B cell (primary cell): ENCODE measurements around the gene SUPT5H. TPM values are rescaled to one million over a fixed set of nuclear protein-coding genes. Genes with fewer than 3 reads are reported as not detected.

Source experiments
- ATAC-seq: fragments of 200-7000 bp; cut with Tn5 transposase; one replicate; pipeline ENCODE4 v1.10.0; 2021; ENCODE audit warnings: low read depth, mild to moderate bottlenecking, moderate number of reproducible peaks, moderate library complexity
- CTCF ChIA-PET: fragments of 350-600 bp; sonication (Branson Sonifier 250); formaldehyde crosslinking; loops from one replicate; lab custom pipeline; 2021; ENCODE audit warnings: antibody characterized with exemption, inconsistent platforms; lab: Charles Lee
- POLR2A ChIA-PET: fragments of 350-600 bp; sonication (Branson Sonifier 250); formaldehyde crosslinking; loops from one replicate; lab custom pipeline; 2021; ENCODE audit warnings: antibody characterized with exemption; lab: Charles Lee
- DNase-seq: peaks from one replicate; pipeline ENCODE4 v3.0.0; 2013
- H2AFZ ChIP-seq: 2 replicates; pipeline ENCODE4 v1.6.1; 2012; ENCODE audit warnings: mild to moderate bottlenecking, low read depth, low read length; ENCODE audit not compliant: insufficient read depth, poor library complexity, severe bottlenecking
- H3K27ac ChIP-seq, 2 donors: 1 replicate in 1 of 2; 2 replicates in 1 of 2; pipeline ENCODE4 v1.5.1; 2012 to 2013; ENCODE audit warnings: low read length in 2 of 2, mild to moderate bottlenecking in 2 of 2, moderate library complexity in 1 of 2
- H3K27me3 ChIP-seq, 4 experiments: fragments of 200-600 bp in 1 of 4; sonication (generic) in 1 of 4; replicated peaks in 1 of 4; 1 replicate in 2 of 4; 2 replicates in 2 of 4; pipeline versions ENCODE4 v1.6.1 to v1.7.0; 2013 to 2016; ENCODE audit warnings: low read length in 3 of 4, mild to moderate bottlenecking in 2 of 4, mixed read lengths in 1 of 4, moderate library complexity in 1 of 4; ENCODE audit not compliant: insufficient read depth in 4 of 4, control insufficient read depth in 3 of 4; ENCODE audit errors: control extremely low read depth in 1 of 4
- H3K36me3 ChIP-seq, 2 experiments: replicated peaks in 1 of 2; 1 replicate in 1 of 2; 2 replicates in 1 of 2; pipeline versions ENCODE4 v1.6.1 to v1.7.1; 2013; ENCODE audit warnings: low read length in 1 of 2; ENCODE audit not compliant: insufficient read depth in 2 of 2, control insufficient read depth in 1 of 2; ENCODE audit errors: control extremely low read depth in 1 of 2, extremely low read depth in 1 of 2
- H3K4me1 ChIP-seq, 2 donors: fragments of 200-600 bp in 1 of 2; sonication (generic) in 1 of 2; 1 replicate in 1 of 2; 2 replicates in 1 of 2; pipeline versions ENCODE4 v1.5.1 to v1.6.1; 2013 to 2017; ENCODE audit warnings: low read length in 2 of 2; ENCODE audit not compliant: control insufficient read depth in 2 of 2, insufficient read depth in 2 of 2
- H3K4me2 ChIP-seq: replicated peaks from 2 replicates; pipeline ENCODE3; 2012; ENCODE audit warnings: mild to moderate bottlenecking, low read depth, low read length; ENCODE audit not compliant: poor library complexity, severe bottlenecking
- H3K4me3 ChIP-seq, 5 experiments: fragments of 200-600 bp in 1 of 5; sonication (generic) in 1 of 5; 1 replicate in 3 of 5; 2 replicates in 2 of 5; pipeline versions ENCODE4 v1.5.1 to v1.7.0; 2011 to 2016; ENCODE audit warnings: low read length in 4 of 5, mild to moderate bottlenecking in 4 of 5, low read depth in 2 of 5, control low read depth in 1 of 5, moderate library complexity in 1 of 5; ENCODE audit not compliant: insufficient read depth in 1 of 5; ENCODE audit errors: control extremely low read depth in 1 of 5, extremely low read depth in 1 of 5
- H3K79me2 ChIP-seq: fragments of 200-600 bp; sonication (generic); one replicate; pipeline ENCODE4 v1.6.0; 2016; ENCODE audit warnings: low read length; ENCODE audit not compliant: control insufficient read depth, insufficient read depth
- H3K9ac ChIP-seq: fragments of 200-600 bp; sonication (generic); 2 replicates; pipeline ENCODE4 v1.6.1; 2017; ENCODE audit warnings: mild to moderate bottlenecking, low read length, moderate library complexity
- H3K9me3 ChIP-seq, 3 donors: one replicate each; pipeline versions ENCODE4 v1.6.1 to v1.7.1; 2013; ENCODE audit warnings: low read length in 2 of 3; ENCODE audit not compliant: control insufficient read depth in 2 of 3, insufficient read depth in 1 of 3; ENCODE audit errors: control extremely low read depth in 1 of 3
- H4K20me1 ChIP-seq: 2 replicates; pipeline ENCODE4 v1.6.0; 2012; ENCODE audit warnings: mild to moderate bottlenecking, low read length; ENCODE audit not compliant: insufficient read depth, control insufficient read depth, poor library complexity, severe bottlenecking
- H3K27ac Mint-ChIP-seq: one replicate; pipeline ENCODE4 v1.8.0; 2021; ENCODE audit warnings: mixed read lengths
- H3K27me3 Mint-ChIP-seq: one replicate; pipeline ENCODE4 v1.8.0; 2021; ENCODE audit warnings: mixed read lengths
- H3K4me1 Mint-ChIP-seq: one replicate; pipeline ENCODE4 v1.8.0; 2021; ENCODE audit warnings: mixed read lengths
- H3K4me3 Mint-ChIP-seq: one replicate; pipeline ENCODE4 v1.8.0; 2021; ENCODE audit warnings: mixed read lengths
- H3K9me3 Mint-ChIP-seq: one replicate; pipeline ENCODE4 v1.8.0; 2022; ENCODE audit warnings: mixed read lengths; ENCODE audit not compliant: insufficient read depth
- EZH2 ChIP-seq: IDR thresholded peaks from 2 replicates; pipeline ENCODE4 v1.6.1; 2012; ENCODE audit warnings: borderline replicate concordance, low read depth, mild to moderate bottlenecking, moderate library complexity, low read length; ENCODE audit not compliant: insufficient read depth, poor library complexity, severe bottlenecking
- WGBS: methylation state at CpG from one replicate; pipeline ENCODE4 v1.1.5; 2013; ENCODE audit warnings: missing lambda C conversion rate; ENCODE audit not compliant: insufficient coverage; 5-methylcytosine and 5-hydroxymethylcytosine counted together
- intact Hi-C: fragments of 100-400 bp; cut with micrococcal nuclease; formaldehyde crosslinking; loops from one replicate; pipeline ENCODE4 v1.10.0; 2022
- polyA plus RNA-seq: library from polyadenylated mRNA; depleted of rRNA; stranded (reverse); fragments of >200 nt; gene quantifications from 2 replicates; pipeline ENCODE4 v1.2.3, GENCODE V29; 2012
- total RNA-seq, 2 donors: library from RNA; stranded (reverse); fragments of 120-200 nt in 1 of 2; gene quantifications; 1 replicate in 1 of 2; 2 replicates in 1 of 2; pipeline versions ENCODE4 v1.2.3 to v1.2.4, GENCODE V29; 2013 to 2022
- TF ChIP-seq, protein P1 (sequence below): fragments of 200-600 bp; IDR thresholded peaks from one replicate; pipeline ENCODE4 v1.8.0; 2022; ENCODE audit warnings: antibody characterized with exemption, mild to moderate bottlenecking

The SUPT5H gene
- total and polyA plus RNA-seq, 2 donors (not counting 1 experiment from before 2014, with no cell fraction given) = 119 to 203 TPM

DNA sequence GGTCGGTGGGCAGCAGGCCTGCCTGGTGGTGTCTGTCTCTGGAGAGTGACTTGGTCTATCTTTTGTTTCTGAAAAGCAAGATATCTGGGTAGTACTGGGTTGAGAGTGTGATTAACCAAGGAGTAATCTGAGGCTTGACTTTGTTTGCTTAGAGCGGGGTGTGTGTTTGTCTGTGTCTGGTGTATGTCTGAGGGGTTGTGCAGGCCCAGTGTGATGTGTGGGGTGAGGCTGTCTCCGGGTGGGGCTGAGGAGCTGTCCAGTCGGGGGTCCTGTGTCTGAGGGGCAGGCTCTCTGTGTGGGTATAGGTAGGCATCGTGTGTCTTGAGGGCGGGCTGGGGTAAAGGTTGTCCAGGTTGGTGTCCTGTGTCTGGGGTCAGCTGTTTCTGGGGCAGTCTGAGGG, 24.2 kb downstream of the SUPT5H start:
- peak overlapping the region; percentile 13 for H3K27ac Mint-ChIP-seq
- H3K4me1 Mint-ChIP-seq = peaks cover 1% of the 10 kb centered on the region

DNA sequence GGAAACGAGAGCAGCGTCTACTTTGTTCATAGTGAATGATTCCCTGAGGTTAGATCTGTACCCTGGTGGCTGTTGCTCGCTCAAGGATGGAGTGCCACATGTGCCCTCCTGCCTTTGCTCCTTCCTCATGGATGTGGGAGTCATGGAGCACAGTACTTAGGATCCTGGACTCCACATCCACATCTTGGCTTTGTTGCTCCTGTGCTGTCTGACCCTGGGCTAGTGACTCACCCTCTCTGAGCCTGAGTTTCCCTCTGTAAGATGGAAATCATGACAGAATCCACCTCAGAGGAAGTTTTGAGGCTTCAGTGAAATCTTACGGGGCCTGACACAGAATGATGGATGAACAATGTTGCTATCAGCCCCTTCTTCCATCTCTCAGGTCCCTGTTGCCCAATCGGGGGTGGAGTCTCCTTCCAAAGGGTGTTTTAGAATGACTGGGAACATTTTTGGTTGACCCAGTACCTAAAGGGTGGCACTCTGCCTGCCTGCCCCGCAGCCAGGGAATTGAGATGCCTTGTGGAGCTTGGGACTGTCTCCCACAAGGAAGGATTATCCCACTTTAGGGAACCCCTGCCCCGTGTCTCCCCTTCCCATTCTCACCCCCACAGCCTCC, 25.4 kb downstream of the SUPT5H start:
- Histone ChIP-seq H3K9me3 (no peaks in the 10 kb centered on the region), H3K27ac (no peak overlapping the region), H3K27me3 (no peaks in the 10 kb centered on the region), H2AFZ (no peak overlapping the region), H3K4me3 (no peak overlapping the region), H3K4me2 (no peak overlapping the region), H3K79me2 (peaks cover 14% of the 10 kb centered on the region), H3K9ac (no peak overlapping the region), H4K20me1 (peaks cover 53% of the 10 kb centered on the region), H3K4me1 (no peaks in the 10 kb centered on the region), H3K36me3 (peaks cover 12 to 91% of the 10 kb centered on the region in 2 experiments)
- no peak overlapping the region for H3K27ac Mint-ChIP-seq
- peaks cover 1% of the 10 kb centered on the region for H3K4me1 Mint-ChIP-seq
- intact Hi-C loops = no loop called here
- H3K4me3 Mint-ChIP-seq = no peak overlapping the region
- no peak for TF ChIP-seq EZH2
- TF ChIP-seq, protein P1, sequence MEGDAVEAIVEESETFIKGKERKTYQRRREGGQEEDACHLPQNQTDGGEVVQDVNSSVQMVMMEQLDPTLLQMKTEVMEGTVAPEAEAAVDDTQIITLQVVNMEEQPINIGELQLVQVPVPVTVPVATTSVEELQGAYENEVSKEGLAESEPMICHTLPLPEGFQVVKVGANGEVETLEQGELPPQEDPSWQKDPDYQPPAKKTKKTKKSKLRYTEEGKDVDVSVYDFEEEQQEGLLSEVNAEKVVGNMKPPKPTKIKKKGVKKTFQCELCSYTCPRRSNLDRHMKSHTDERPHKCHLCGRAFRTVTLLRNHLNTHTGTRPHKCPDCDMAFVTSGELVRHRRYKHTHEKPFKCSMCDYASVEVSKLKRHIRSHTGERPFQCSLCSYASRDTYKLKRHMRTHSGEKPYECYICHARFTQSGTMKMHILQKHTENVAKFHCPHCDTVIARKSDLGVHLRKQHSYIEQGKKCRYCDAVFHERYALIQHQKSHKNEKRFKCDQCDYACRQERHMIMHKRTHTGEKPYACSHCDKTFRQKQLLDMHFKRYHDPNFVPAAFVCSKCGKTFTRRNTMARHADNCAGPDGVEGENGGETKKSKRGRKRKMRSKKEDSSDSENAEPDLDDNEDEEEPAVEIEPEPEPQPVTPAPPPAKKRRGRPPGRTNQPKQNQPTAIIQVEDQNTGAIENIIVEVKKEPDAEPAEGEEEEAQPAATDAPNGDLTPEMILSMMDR = no peak
- H3K27me3 Mint-ChIP-seq = no peaks in the 10 kb centered on the region
- ChIA-PET POLR2A (no interaction called here), CTCF (interaction anchor here (1.1 to 1.3 kb wide), 2 partner anchors 10 to 348 kb away, joined by 3 read pairs; no protein-coding TSS in a partner anchor)
- ATAC-seq = no peak
- DNase-seq = no peak
- H3K9me3 Mint-ChIP-seq = no peaks in the 10 kb centered on the region
- WGBS = 90% methylated on average over 2 of the region's 7 CpGs

More for the DNA sequence above, 24.2 kb downstream of the SUPT5H start:
- intact Hi-C loops = no loop called here
- Histone ChIP-seq H3K79me2 (peaks cover 20% of the 10 kb centered on the region), H3K9me3 (no peaks in the 10 kb centered on the region), H2AFZ (no peak overlapping the region), H3K4me2 (no peak overlapping the region), H4K20me1 (peaks cover 62% of the 10 kb centered on the region), H3K9ac (no peak overlapping the region), H3K27me3 (no peaks in the 10 kb centered on the region), H3K36me3 (peaks cover 12 to 98% of the 10 kb centered on the region in 2 experiments), H3K4me1 (no peaks in the 10 kb centered on the region), H3K27ac (no peak overlapping the region), H3K4me3 (no peak overlapping the region)
- TF ChIP-seq, protein P1 = no peak
- no peak for TF ChIP-seq EZH2
- no peak for DNase-seq
- ChIA-PET CTCF (interaction anchor here (0.5 kb wide), 1 partner anchor 25 kb away, joined by 5 read pairs; no protein-coding TSS in a partner anchor), POLR2A (no interaction called here)
- Mint-ChIP-seq H3K9me3 (no peaks in the 10 kb centered on the region), H3K4me3 (no peak overlapping the region), H3K27me3 (no peaks in the 10 kb centered on the region)
- no peak for ATAC-seq
- 96% methylated on average over 6 of the region's 6 CpGs for WGBS
